SKM-1 treated with dmso at 0.1 percent for 144 hours (cell line): ENCODE measurements around the gene CCDC200.
"Not testable (repeated sequence)": the region's sequence is repeated elsewhere in the genome, so short reads cannot be mapped to it uniquely, and the experiment has no call there.

Source experiments
- DNase-seq: peaks from one replicate; lab custom pipeline; 2025; ENCODE audit not compliant: unreplicated experiment; lab: John Stamatoyannopoulos, UW

CCDC200 gene

DNA sequence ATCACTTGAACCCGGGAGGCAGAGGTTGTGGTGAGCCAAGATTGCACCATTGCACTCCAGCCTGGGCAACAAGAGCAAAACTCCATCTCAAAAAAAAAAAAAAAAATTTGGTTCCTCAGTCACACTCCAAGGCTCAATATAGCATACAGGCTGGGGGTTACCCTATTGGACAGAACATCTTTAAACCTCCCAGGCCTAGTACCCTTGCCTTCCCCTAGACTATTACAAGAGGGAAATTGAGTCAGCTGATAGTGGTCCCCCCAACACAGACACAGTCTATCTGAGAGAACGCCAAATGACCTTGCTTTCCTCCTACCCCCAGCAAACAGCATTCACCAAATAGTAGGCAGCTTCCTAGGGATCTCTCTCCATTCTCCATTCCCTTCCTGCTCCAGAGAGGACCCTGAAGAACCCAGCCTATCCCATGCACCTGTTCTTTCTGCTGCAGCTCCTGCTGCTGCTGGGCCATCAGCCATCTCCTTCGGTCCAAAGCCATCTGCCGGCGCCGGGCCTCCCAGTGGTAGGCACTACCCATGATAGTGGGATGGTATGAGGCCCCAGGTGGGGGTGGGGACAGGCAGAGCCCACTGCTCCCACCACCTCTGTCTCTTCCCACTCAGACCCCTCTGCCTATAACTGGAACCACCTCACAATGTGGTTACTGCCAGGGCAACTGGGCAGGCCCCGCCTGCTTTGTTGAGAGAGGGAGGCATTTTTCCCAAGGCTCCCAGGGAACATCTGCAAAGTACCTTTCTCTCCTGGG is at the start of gene CCDC200:
TSS of gene CCDC200 (minus strand) at position 604 of the 763 bp plus-strand sequence. CDS start at position 535, 69 bp downstream.
- not testable (repeated sequence) for DNase-seq

DNA sequence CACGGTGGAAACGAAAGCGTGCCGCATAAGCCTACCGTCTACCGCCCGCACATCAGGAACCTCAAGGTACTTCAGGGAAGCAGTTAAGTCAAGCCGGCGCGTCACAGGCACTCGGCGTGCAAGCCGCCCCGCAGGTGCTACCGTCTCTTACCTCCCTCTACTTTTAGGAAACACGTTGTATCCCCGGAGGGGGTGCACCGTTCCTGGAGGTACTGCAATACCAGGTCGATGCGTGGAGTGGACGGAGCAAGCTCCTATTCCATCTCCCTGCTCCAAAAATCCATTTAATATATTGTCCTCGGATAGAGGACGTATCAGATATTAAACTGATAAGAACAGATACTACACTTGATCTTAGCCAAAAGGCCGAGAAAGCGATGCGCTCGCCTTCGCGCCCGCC is 44.5 kb upstream of the CCDC200 start:
- DNase-seq: not testable (repeated sequence)

DNA sequence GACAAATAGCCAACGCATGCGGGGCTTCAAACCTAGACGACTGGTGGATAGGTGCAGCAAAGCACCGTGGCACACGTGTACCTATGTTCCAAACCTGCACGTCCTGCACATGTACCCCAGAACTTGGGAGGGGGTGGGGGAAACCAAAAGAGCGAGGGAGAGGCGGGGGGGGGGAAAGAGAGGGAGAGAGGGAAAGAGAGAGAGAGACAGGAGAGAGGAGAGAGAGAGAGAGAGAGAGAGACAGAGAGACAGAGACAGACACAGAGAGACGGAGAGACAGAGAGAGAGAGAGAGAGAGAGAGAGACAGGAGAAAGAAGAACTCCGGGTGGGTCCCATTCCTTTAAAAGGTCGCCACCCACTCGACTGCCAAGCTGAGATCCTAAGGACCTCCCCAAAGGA is 44.1 kb upstream of the CCDC200 start:
- DNase-seq: not testable (repeated sequence)

DNA sequence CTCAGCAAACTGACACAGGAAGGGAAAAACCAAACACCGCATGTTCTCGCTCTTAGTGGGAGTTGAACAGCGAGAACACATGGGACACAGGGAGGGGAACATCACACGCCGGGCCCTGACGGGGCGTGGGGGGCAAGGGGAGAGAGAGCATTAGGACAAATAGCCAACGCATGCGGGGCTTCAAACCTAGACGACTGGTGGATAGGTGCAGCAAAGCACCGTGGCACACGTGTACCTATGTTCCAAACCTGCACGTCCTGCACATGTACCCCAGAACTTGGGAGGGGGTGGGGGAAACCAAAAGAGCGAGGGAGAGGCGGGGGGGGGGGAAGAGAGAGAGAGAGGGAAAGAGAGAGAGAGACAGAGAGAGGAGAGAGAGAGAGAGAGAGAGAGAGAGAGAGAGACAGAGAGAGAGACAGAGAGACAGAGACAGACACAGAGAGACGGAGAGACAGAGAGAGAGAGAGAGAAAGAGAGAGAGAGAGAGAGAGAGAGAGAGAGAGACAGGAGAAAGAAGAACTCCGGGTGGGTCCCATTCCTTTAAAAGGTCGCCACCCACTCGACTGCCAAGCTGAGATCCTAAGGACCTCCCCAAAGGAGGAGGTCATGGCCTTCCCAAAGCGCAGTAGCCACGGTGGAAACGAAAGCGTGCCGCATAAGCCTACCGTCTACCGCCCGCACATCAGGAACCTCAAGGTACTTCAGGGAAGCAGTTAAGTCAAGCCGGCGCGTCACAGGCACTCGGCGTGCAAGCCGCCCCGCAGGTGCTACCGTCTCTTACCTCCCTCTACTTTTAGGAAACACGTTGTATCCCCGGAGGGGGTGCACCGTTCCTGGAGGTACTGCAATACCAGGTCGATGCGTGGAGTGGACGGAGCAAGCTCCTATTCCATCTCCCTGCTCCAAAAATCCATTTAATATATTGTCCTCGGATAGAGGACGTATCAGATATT is 42.4 kb upstream of the CCDC200 start:
- DNase-seq: not testable (repeated sequence)

DNA sequence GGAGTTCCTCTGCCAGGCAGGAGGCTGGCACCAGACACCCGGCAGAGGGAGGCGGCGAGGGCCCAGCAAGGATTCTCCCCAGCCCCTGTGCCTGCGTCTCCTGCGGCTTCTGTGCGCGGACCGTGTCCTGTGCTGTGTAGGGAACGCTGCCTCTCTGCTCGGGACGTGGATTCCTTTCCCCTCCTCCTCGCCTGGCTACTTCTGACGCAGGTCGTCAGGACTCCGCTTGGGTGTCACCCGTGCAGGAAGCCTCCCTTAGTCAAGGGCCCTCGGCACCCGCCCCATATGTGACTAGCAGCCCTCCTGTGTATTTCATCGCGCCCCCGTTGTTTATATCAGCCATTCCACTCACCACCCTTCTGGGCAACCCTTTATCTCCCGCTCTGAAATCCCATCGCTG is 18.0 kb upstream of the CCDC200 start:
- DNase-seq: not testable (repeated sequence)

DNA sequence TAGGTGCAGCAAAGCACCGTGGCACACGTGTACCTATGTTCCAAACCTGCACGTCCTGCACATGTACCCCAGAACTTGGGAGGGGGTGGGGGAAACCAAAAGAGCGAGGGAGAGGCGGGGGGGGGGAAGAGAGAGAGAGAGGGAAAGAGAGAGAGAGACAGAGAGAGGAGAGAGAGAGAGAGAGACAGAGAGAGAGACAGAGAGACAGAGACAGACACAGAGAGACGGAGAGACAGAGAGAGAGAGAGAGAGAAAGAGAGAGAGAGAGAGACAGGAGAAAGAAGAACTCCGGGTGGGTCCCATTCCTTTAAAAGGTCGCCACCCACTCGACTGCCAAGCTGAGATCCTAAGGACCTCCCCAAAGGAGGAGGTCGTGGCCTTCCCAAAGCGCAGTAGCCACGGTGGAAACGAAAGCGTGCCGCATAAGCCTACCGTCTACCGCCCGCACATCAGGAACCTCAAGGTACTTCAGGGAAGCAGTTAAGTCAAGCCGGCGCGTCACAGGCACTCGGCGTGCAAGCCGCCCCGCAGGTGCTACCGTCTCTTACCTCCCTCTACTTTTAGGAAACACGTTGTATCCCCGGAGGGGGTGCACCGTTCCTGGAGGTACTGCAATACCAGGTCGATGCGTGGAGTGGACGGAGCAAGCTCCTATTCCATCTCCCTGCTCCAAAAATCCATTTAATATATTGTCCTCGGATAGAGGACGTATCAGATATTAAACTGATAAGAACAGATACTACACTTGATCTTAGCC is 12.4 kb upstream of the CCDC200 start:
- not testable (repeated sequence) for DNase-seq

DNA sequence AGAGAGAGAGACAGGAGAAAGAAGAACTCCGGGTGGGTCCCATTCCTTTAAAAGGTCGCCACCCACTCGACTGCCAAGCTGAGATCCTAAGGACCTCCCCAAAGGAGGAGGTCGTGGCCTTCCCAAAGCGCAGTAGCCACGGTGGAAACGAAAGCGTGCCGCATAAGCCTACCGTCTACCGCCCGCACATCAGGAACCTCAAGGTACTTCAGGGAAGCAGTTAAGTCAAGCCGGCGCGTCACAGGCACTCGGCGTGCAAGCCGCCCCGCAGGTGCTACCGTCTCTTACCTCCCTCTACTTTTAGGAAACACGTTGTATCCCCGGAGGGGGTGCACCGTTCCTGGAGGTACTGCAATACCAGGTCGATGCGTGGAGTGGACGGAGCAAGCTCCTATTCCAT is 11.2 kb upstream of the CCDC200 start:
- DNase-seq: not testable (repeated sequence)

DNA sequence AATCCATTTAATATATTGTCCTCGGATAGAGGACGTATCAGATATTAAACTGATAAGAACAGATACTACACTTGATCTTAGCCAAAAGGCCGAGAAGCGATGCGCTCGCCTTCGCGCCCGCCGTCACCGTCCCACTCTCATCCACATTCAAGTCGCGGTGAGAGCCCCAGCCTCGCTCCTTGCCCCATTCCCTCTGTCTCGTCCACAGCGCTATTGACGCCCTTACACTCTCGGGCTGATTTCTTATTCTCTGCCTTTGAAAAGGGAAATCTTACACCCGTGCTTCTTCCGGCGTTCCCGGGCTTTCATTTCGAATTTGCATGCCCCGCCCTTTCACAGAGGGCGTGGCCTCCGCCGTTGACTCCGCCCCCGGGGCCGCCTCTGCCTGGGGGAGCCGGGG is 5.5 kb upstream of the CCDC200 start, which contains the start of gene RNU2-1:
TSS of gene RNU2-1 (minus strand) at position 101 of the 400 bp plus-strand sequence.
- not testable (repeated sequence) for DNase-seq

DNA sequence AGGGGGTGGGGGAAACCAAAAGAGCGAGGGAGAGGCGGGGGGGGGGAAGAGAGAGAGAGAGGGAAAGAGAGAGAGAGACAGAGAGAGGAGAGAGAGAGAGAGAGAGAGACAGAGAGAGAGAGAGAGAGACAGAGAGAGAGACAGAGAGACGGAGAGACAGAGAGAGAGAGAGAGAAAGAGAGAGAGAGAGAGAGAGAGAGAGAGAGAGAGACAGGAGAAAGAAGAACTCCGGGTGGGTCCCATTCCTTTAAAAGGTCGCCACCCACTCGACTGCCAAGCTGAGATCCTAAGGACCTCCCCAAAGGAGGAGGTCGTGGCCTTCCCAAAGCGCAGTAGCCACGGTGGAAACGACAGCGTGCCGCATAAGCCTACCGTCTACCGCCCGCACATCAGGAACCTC is 4.8 kb upstream of the CCDC200 start:
- not testable (repeated sequence) for DNase-seq

DNA sequence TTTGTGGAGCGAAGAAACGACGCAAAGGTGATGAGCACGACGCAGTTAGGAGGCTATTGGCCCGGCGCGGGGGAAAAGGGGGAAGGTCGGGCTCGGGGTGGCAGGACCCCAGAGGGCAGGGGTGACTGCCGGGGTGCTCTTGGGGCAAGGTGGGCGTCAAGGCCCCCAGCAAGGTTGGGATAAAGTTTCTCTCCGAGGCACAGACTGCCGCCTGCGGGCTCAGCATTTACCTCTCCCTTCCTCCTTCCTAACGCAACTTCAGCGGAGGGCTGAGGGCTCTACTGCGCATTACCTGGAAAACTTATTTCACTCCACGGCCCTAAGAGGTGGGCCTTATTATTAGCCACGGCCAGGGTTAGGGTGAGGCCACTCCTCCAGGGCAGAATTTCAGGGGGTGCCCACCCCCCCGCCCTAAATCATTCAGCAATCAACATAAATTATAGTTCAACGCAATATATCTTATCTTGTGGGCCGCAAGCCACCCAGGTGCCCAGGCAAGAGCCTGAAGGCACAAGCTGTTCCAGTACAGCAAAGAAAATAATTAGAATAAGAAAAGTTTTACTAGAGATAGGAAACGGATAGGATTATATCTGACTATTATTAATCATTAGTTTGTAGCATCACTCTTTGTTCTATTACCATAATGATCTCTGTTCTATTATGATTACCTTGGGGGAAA is 3.7 kb upstream of the CCDC200 start:
- DNase-seq: not testable (repeated sequence)

DNA sequence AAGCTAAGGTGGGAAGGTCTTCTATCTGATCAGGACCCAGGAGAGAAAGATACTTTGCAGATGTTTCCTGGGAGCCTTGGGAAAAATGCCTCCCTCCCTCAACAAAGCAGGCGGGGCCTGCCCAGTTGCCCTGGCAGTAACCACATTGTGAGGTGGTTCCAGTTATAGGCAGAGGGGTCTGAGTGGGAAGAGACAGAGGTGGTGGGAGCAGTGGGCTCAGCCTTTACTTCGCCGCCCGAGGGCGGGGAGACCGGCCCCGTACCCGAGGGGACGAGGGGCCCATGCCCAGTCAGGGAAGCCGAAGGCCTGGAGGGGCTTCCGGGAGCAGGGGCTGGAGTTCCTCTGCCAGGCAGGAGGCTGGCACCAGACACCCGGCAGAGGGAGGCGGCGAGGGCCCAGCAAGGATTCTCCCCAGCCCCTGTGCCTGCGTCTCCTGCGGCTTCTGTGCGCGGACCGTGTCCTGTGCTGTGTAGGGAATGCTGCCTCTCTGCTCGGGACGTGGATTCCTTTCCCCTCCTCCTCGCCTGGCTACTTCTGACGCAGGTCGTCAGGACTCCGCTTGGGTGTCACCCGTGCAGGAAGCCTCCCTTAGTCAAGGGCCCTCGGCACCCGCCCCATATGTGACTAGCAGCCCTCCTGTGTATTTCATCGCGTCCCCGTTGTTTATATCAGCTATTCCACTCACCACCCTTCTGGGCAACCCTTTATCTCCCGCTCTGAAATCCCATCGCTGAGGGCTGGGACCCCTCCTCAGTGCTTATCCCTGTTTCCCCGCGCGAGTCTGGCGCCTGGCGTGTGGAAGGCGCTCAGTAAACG is 3.0 kb upstream of the CCDC200 start:
- not testable (repeated sequence) for DNase-seq

DNA sequence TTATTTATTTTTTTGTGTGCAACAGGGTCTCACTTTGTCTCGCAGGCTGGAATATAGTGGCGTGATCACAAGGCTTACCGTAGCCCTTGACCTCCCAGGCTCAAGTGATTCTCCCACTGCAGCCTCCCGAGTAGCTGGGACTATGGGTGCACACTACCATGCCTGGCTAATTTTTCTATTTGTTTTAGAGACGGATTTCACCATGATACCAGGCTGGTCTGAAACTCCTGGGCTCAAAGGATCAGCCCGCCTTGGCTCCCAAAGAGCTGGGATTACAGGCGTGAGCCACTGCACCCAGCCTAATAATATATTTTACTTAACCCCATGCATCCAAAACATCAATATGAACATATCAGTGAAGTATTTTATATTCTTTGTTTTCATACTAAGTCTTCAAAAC is 2.0 kb downstream of the CCDC200 start:
- no peak for DNase-seq

DNA sequence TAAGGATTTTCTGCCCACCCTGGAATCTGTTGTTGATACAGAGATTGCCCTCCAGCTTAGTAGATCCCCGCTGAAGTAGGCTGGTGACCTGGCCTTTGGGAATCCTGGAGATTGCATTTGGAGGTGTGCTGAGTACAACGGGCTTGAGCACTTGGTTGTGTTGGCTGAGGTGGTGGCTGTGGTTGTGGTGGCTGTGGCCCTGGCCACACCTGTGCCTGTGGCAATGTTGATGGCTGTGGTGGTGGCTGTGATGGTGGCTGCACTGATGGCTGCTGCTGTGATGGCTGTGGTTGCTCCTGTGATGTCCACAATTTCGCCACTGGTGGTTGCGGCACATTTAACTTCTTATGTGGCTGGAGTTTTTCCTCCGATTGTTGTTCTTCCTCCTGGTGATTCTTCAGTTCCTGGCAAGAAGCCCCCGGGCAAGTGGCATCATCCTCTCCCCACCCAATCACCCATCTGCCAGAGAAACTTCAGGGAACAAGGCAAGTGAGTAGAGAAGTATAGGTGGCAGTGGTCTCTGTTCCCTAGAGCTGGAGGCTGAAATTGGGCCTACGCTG is 4.2 kb downstream of the CCDC200 start:
- DNase-seq: no peak

DNA sequence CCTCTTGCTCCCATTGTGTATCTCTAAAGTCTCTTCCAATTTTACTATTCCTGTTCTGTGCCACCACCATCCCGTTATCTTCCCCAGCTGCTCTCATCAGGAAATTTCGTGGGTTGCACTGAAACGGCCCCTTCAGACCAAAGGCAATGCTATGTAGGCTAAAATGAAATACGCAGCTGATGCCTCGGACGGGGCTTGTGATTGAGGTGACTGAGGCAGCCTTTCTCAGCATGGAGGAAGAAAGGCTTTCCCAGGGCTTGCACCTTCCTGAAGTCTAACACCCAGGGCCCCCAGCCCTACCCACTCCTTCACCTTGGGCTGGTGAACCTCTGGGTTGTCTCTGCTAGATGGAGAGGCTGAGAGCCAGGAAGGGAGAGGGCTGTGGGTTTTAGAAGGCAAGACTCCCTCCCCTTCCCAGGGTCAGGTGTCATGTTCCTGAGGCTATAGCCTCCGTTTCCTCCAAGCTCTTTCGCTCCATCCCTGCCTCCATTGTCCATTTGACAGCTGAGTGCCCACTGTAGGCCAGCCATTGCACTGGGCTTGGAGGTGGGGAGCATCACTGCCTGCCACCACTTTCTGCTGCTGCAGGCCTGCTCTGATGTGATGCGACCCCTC is 7.8 kb downstream of the CCDC200 start:
- no peak for DNase-seq

DNA sequence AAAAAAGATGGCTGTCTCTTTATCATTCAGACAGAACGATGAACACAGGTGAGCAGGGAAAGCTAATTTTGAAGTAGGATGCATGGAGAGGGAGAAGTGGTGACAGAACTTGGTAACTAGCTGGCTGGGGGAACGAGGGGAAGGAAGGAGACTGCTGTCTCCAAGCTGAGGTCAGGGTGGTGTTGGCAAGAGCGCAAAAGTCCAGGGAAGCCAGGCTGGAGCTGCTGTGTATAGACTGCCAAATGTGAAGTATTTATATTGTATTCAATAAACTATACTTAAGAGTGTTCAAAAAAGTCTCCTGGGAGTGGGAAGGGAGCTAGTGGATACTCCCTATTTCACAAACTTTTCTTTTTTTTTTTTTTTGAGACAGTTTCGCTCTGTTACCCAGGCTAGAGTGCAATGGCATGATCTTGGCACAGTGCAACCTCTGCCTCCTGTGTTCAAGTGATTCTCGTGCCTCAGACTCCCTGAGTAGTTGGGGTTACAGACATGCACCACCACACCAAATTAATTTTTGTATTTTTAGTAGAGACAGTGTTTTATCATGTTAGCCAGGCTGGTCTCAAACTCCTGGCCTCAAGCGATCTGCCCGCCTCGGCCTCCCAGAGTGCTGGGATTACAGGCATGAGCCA is 8.6 kb downstream of the CCDC200 start:
- no peak for DNase-seq

DNA sequence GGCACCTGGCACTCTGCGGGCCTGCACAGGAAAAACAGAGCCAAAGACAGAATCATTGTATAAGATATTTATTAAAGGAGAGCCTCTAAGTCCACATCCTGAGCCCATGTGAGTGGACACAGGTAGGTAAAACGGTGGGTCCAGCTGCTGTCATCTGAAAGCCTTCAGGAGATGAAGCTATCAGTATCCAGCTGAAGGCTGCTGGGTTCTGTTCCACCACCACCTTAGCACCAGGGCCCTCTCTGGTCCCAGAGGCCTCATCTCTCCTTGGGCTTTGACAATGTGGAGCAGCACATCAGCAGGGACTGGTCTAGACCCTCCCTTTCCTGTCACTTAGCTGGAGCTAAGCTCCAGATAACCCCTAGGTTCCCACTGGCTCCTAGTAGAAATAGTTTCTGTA is 9.4 kb downstream of the CCDC200 start:
- DNase-seq: no peak

DNA sequence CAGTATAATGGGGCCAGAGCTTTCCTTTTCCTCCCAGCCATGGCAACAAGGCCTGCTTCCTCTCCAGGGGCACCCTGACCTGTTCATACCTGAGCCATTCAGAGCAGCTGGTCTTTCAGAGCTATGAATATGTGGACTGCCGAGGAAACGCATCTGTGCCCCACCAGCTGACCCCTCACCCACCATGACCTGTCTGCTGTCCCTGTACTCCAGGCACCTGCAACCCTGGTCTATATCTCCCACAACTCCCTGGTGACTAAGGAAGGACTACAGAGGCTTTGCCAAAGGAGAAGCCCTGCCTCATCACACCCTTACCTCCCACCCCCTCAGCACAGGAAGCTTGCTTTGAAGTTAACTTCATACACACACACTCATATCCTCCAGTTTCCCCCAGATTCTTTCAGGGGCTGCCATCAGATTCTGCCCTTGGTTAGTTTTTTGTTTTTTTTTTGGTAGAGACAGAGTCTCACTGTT is 10.8 kb downstream of the CCDC200 start:
- no peak for DNase-seq
